DND-41 (cell line): ENCODE results near the gene PEF1.

Experiments used
- ATAC-seq: fragments of 200-7000 bp; cut with Tn5 transposase; 3 replicates; pipeline ENCODE4 v1.9.1; 2021; ENCODE audit warnings: low read depth; ENCODE audit not compliant: insufficient read depth
- DNase-seq: peaks from one replicate; pipeline ENCODE4 v3.0.0-alpha.2; 2020
- H2AFZ ChIP-seq: 2 replicates; pipeline ENCODE4 v1.6.0; 2012; ENCODE audit warnings: low read depth, low read length
- H3K27ac ChIP-seq: 2 replicates; pipeline ENCODE4 v1.5.1; 2012; ENCODE audit warnings: low read length, inconsistent platforms
- H3K27me3 ChIP-seq: fragments of 200-600 bp; sonication (generic); 2 replicates; pipeline ENCODE4 v1.6.0; 2012; ENCODE audit warnings: low read length, mild to moderate bottlenecking, inconsistent platforms; ENCODE audit not compliant: insufficient read depth, poor library complexity
- H3K36me3 ChIP-seq: 2 replicates; pipeline ENCODE4 v1.5.1; 2012; ENCODE audit warnings: low read length, inconsistent platforms; ENCODE audit not compliant: insufficient read depth
- H3K4me1 ChIP-seq: 2 replicates; pipeline ENCODE4 v1.5.1; 2012; ENCODE audit warnings: mild to moderate bottlenecking, low read length; ENCODE audit not compliant: insufficient read depth
- H3K4me2 ChIP-seq: 2 replicates; pipeline ENCODE4 v1.6.0; 2012; ENCODE audit warnings: mild to moderate bottlenecking, moderate library complexity, low read length, inconsistent platforms; ENCODE audit not compliant: insufficient read depth
- H3K4me3 ChIP-seq, 2 experiments: fragments of 200-600 bp in 1 of 2; shearing (Covaris generic) in 1 of 2; 2 replicates each; pipeline ENCODE4 v1.5.1; 2012 to 2016; ENCODE audit warnings: inconsistent platforms in 2 of 2, low read length in 2 of 2, mild to moderate bottlenecking in 2 of 2, low read depth in 1 of 2, moderate library complexity in 1 of 2
- H3K79me2 ChIP-seq: 2 replicates; pipeline ENCODE4 v1.6.0; 2012; ENCODE audit warnings: low read length, inconsistent platforms; ENCODE audit not compliant: insufficient read depth
- H3K9ac ChIP-seq: 2 replicates; pipeline ENCODE4 v1.6.0; 2012; ENCODE audit warnings: low read depth, mild to moderate bottlenecking, inconsistent platforms, low read length, moderate library complexity
- H3K9me3 ChIP-seq: 2 replicates; pipeline ENCODE4 v1.5.1; 2012; ENCODE audit warnings: low read length, moderate library complexity, mild to moderate bottlenecking, inconsistent platforms; ENCODE audit not compliant: insufficient read depth, severe bottlenecking
- H4K20me1 ChIP-seq: 2 replicates; pipeline ENCODE4 v1.6.0; 2012; ENCODE audit warnings: low read length; ENCODE audit not compliant: insufficient read depth
- EZH2 ChIP-seq: IDR thresholded peaks from 3 replicates; pipeline ENCODE4 v1.6.1; 2012; ENCODE audit warnings: borderline replicate concordance, low read depth, mild to moderate bottlenecking, moderate library complexity, low read length, inconsistent platforms; ENCODE audit not compliant: severe bottlenecking
- TF ChIP-seq, protein P1 (sequence below): IDR thresholded peaks from 2 replicates; pipeline ENCODE4 v1.5.1; 2012; ENCODE audit warnings: borderline replicate concordance, low read length, moderate library complexity, mild to moderate bottlenecking; ENCODE audit not compliant: poor library complexity, severe bottlenecking; ENCODE audit errors: extremely low read depth

The PEF1 gene

DNA sequence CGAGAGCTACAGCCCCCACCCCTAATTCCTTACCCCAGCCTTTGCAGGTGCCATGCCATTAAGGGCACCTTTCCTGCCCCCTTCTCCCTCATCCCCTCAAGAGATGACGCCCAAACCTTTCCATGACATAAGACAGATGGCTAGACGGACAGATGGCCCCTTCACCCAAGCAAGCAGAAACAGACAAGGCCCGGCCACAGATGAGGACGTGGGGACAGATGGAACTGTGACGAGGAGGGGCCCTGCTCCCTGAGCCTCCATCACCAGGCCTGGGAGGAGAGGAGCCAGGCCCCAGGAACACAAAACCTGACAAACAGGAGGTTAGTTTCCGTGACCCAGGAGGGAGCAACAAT, 24.7 kb upstream of the PEF1 start:
- DNase-seq (no peak), ATAC-seq (no peak)
- Histone ChIP-seq H3K9me3 (no peaks in the 10 kb centered on the region), H3K9ac (no peak overlapping the region), H2AFZ (no peak overlapping the region), H3K4me1 (no peaks in the 10 kb centered on the region), H3K79me2 (no peaks in the 10 kb centered on the region), H3K4me3 (no peak overlapping the region), H4K20me1 (peaks cover 4% of the 10 kb centered on the region; the same call in 1 of the 2 replicates), H3K27me3 (peaks cover 25% of the 10 kb centered on the region), H3K36me3 (no peaks in the 10 kb centered on the region), H3K4me2 (no peak overlapping the region), H3K27ac (no peak overlapping the region)
- no peak for TF ChIP-seq EZH2
- TF ChIP-seq, protein P1, sequence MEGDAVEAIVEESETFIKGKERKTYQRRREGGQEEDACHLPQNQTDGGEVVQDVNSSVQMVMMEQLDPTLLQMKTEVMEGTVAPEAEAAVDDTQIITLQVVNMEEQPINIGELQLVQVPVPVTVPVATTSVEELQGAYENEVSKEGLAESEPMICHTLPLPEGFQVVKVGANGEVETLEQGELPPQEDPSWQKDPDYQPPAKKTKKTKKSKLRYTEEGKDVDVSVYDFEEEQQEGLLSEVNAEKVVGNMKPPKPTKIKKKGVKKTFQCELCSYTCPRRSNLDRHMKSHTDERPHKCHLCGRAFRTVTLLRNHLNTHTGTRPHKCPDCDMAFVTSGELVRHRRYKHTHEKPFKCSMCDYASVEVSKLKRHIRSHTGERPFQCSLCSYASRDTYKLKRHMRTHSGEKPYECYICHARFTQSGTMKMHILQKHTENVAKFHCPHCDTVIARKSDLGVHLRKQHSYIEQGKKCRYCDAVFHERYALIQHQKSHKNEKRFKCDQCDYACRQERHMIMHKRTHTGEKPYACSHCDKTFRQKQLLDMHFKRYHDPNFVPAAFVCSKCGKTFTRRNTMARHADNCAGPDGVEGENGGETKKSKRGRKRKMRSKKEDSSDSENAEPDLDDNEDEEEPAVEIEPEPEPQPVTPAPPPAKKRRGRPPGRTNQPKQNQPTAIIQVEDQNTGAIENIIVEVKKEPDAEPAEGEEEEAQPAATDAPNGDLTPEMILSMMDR: no peak

DNA sequence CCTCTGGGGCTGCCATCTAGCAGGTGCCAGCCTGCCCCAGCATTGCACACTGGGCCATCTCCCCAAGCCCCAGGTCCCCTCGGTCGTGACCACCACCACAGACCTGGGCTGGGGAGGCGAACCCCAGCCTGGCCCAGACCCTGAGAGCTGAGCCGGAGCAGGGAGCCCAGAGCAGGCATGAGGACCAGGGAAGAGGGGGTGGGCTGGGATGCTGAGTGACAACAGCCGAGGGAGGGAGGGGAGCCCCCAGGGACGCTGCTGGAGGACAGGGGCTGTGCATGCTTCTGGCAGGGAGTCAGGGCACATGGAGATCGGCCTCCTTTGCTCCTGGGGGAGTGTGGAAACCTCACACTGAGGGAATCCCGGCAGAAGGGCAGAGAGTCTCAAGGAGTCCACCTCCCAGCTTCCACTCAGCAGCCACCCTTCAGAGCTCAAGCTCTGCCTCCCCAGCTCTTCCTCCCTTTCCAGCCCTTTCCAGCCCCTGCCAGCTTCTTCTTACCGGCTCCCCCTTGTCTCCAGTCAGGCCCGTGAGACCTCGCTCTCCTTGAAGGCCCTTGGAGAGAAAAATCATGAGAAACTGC, 23.7 kb upstream of the PEF1 start:
- H3K4me1 ChIP-seq: no peaks in the 10 kb centered on the region
- no peak overlapping the region for H3K9ac ChIP-seq
- H3K9me3 ChIP-seq: no peaks in the 10 kb centered on the region
- peaks cover 4% of the 10 kb centered on the region; the same call in 1 of the 2 replicates for H4K20me1 ChIP-seq
- TF ChIP-seq EZH2: no peak
- TF ChIP-seq, protein P1: no peak
- H2AFZ ChIP-seq: no peak overlapping the region
- no peak overlapping the region for H3K4me2 ChIP-seq
- no peak for DNase-seq
- peaks cover 25% of the 10 kb centered on the region for H3K27me3 ChIP-seq
- H3K36me3 ChIP-seq: no peaks in the 10 kb centered on the region
- no peak for ATAC-seq
- no peak overlapping the region for H3K4me3 ChIP-seq
- H3K79me2 ChIP-seq: no peaks in the 10 kb centered on the region
- no peak overlapping the region for H3K27ac ChIP-seq

DNA sequence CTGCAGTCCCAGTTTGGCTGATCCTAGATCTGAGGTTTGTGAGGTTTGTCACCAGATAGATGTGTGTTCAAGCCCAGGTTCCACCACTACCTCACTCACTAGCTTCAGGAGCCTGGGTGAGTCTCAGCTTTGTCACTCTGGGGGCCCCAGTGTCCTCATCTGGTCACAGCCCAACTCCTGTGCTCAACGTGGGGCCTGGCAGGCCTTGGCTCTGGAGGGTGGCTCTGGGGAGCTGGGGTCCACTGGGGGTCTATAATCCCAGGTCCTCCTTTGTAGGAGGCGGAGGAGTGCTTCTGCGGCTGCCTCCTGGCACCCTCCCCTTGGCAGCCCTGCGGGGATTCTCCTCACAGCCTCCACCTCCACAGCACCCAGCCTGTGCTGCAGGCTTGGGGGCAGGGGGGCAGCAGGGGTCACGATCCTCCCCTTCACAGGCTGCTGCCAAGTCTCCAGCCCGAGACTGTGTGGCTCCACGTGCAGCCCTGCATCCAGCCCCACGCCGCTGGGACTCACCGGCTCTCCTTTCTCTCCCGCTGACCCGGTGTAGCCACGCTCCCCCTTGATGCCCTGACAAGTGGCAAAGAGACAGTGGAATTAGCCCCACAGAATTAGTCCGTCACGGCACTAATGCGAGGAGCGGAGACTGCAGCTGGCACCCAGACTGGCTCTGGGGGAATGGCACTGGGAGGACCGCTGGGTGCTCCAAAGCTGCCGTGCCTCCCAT, 22.5 kb upstream of the PEF1 start:
- ATAC-seq (no peak), DNase-seq (no peak)
- H3K9ac ChIP-seq: no peak overlapping the region
- no peaks in the 10 kb centered on the region for H3K79me2 ChIP-seq
- H2AFZ ChIP-seq: no peak overlapping the region
- H3K4me1 ChIP-seq: no peaks in the 10 kb centered on the region
- H3K27me3 ChIP-seq: peaks cover 25% of the 10 kb centered on the region
- H3K27ac ChIP-seq: no peak overlapping the region
- no peaks in the 10 kb centered on the region for H3K9me3 ChIP-seq
- H4K20me1 ChIP-seq: peaks cover 4% of the 10 kb centered on the region; the same call in 1 of the 2 replicates
- H3K4me3 ChIP-seq: no peak overlapping the region
- TF ChIP-seq, protein P1: no peak
- no peak for TF ChIP-seq EZH2
- H3K36me3 ChIP-seq: no peaks in the 10 kb centered on the region
- H3K4me2 ChIP-seq: no peak overlapping the region
